Activated CD4-positive, alpha-beta T cell treated with anti-CD3 and anti-CD28 coated beads for 36 hours (primary cell): Measurements from ENCODE around the gene NDUFA8. TPM values are rescaled to one million over a fixed set of nuclear protein-coding genes. Genes with fewer than 3 reads are reported as not detected.

Experiments used
- ATAC-seq: fragments of 200-7000 bp; cut with Tn5 transposase; one replicate; pipeline ENCODE4 v1.10.0; 2021; ENCODE audit warnings: mild to moderate bottlenecking, moderate library complexity
- CTCF ChIA-PET: fragments of 350-600 bp; sonication (Branson Sonifier 250); formaldehyde crosslinking; loops from one replicate; lab custom pipeline; 2021; ENCODE audit warnings: antibody characterized with exemption; lab: Charles Lee
- POLR2A ChIA-PET: fragments of 350-600 bp; sonication (Branson Sonifier 250); formaldehyde crosslinking; loops from one replicate; lab custom pipeline; 2021; ENCODE audit warnings: antibody characterized with exemption, inconsistent platforms; lab: Charles Lee
- DNase-seq: peaks from one replicate; pipeline ENCODE4 v3.0.0-alpha.2; 2020
- H3K27ac Mint-ChIP-seq: one replicate; pipeline ENCODE4 v1.8.0; 2021; ENCODE audit warnings: mixed read lengths
- H3K27me3 Mint-ChIP-seq: one replicate; pipeline ENCODE4 v1.8.0; 2021; ENCODE audit warnings: mixed read lengths
- H3K36me3 Mint-ChIP-seq: one replicate; pipeline ENCODE4 v1.8.0; 2021; ENCODE audit warnings: low read depth, mixed read lengths
- H3K4me1 Mint-ChIP-seq: one replicate; pipeline ENCODE4 v1.8.0; 2021; ENCODE audit warnings: mixed read lengths
- H3K4me3 Mint-ChIP-seq: one replicate; pipeline ENCODE4 v1.8.0; 2021; ENCODE audit warnings: mild to moderate bottlenecking, moderate library complexity, mixed read lengths
- H3K9me3 Mint-ChIP-seq: one replicate; pipeline ENCODE4 v1.8.0; 2021; ENCODE audit warnings: low read depth, mixed read lengths
- intact Hi-C, 2 experiments: fragments of 100-400 bp; cut with DNase I in 1 of 2; cut with micrococcal nuclease in 1 of 2; formaldehyde crosslinking; loops; one replicate each; pipeline versions ENCODE4 v1.14.2 to v1.15.1; 2022 to 2024; cut with DNase I, micrococcal nuclease
- total RNA-seq, 2 experiments: library from RNA; stranded (reverse); gene quantifications; one replicate each; pipeline ENCODE4 v1.2.3, GENCODE V29; 2021

NDUFA8 gene
- total RNA-seq, result 10 to 100 TPM; 50.4 to 57.2 TPM

DNA sequence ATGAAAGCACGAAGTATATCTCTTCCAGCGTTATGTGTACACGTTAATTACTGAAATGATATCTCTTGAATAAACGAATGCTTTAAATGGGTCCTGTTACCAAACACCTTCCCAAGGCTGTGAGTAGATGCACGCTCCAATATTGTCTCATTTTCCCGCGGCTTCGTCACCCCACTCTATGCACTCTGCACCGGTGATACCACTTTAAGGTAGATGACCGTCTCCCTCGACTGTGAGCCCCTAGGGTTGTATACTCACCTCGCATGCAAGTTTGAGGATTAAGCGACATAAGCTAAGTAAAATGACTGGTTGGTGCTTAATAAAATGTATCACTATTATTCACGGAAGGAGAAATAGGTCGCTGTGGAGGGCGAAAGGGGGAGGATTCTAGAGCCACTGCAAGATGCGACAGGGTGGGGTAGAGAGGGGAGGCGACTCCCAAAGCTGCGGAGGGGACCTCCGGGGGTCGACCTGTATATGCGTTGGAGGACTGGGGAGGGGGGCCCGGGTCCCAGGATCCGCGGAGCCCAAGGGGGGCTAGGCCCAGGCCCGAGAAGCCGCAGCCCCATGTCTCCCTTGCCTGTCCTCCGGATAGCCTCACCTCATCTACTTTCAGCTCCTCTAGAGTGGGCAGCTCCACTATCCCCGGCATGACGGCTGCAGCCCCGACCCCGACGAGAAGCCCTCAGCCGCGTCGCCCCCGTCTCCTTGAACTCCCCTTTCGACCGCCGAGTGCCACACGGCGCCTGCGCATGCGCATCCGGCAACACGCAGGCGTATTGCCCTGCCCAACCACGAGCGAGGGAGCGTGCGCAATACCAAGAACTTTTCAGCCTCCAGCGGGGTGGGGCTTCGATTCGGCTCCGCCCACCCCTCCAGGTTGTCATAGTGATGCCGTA is at the start of gene NDUFA8, which contains the start of gene MORN5:
NDUFA8 (minus strand) TSS at position 754 of the 899 bp plus-strand sequence; CDS start at position 652, 102 bp downstream.
MORN5 (plus strand) TSS at position 883 of the 899 bp plus-strand sequence. CDS start 65 bp downstream, outside the sequence.
- intact Hi-C loops, result loop anchor here (1.0 to 2.0 kb wide), 7 partner anchors 34 to 789 kb away; partner anchors contain the start of genes MRRF (in 2 of the 2), RBM18 (in 2 of the 2), TTLL11 (in 2 of the 2) and PDCL (in 1 of the 2)
- H3K27ac Mint-ChIP-seq, result peak within 1 kb of the TSS; percentile 96

GRCh38 chr9:122207096-122207495 is 47.5 kb upstream of the NDUFA8 start:
- CTCF ChIA-PET, result interaction anchor here (0.6 kb wide), 1 partner anchor 55 kb away, joined by 3 read pairs; no protein-coding TSS in a partner anchor
- ATAC-seq (no peak), DNase-seq (no peak)
- no peaks in the 10 kb centered on the region for H3K9me3 Mint-ChIP-seq
- H3K4me3 Mint-ChIP-seq, result no peak overlapping the region
- intact Hi-C loops, result no loop called here
- no peaks in the 10 kb centered on the region for H3K36me3 Mint-ChIP-seq
- no peaks in the 10 kb centered on the region for H3K4me1 Mint-ChIP-seq
- POLR2A ChIA-PET, result no interaction called here
- H3K27me3 Mint-ChIP-seq, result peaks cover 17% of the 10 kb centered on the region
- no peak overlapping the region for H3K27ac Mint-ChIP-seq

More for the DNA sequence above, at the start of gene NDUFA8, which contains the start of gene MORN5:
- peak; percentile 97 for ATAC-seq
- Mint-ChIP-seq H3K9me3 (peaks cover 6% of the 10 kb centered on the region), H3K4me3 (peak within 1 kb of the TSS; percentile 95), H3K4me1 (peaks cover 33% of the 10 kb centered on the region), H3K36me3 (no peaks in the 10 kb centered on the region), H3K27me3 (peaks cover 13% of the 10 kb centered on the region)
- ChIA-PET CTCF (interaction anchor here (0.6 to 8.2 kb wide), 11 partner anchors 14 to 305 kb away, joined by 3 to 47 read pairs (median 3); no protein-coding TSS in a partner anchor), POLR2A (no interaction called here)
- DNase-seq, result peak; percentile 98

GRCh38 chr9:122206118-122207046 is 46.8 kb upstream of the NDUFA8 start:
- intact Hi-C loops, result no loop called here
- Mint-ChIP-seq H3K27me3 (peaks cover 10% of the 10 kb centered on the region), H3K9me3 (no peaks in the 10 kb centered on the region), H3K4me3 (no peak overlapping the region), H3K27ac (no peak overlapping the region), H3K4me1 (no peaks in the 10 kb centered on the region), H3K36me3 (no peaks in the 10 kb centered on the region)
- no peak for DNase-seq
- no peak for ATAC-seq
- CTCF ChIA-PET, result interaction anchor here (0.5 kb wide), 1 partner anchor 544 kb away, joined by 3 read pairs; no protein-coding TSS in a partner anchor
- POLR2A ChIA-PET, result interaction anchor here (0.6 kb wide), 1 partner anchor 1983 kb away, joined by 4 read pairs; no protein-coding TSS in a partner anchor

GRCh38 chr9:122205176-122205575 is 45.6 kb upstream of the NDUFA8 start:
- Mint-ChIP-seq H3K36me3 (no peaks in the 10 kb centered on the region), H3K27ac (no peak overlapping the region), H3K4me1 (no peaks in the 10 kb centered on the region), H3K9me3 (no peaks in the 10 kb centered on the region), H3K4me3 (no peak overlapping the region), H3K27me3 (peaks cover 4% of the 10 kb centered on the region)
- CTCF ChIA-PET, result no interaction called here
- intact Hi-C loops, result no loop called here
- ATAC-seq, result no peak
- POLR2A ChIA-PET, result no interaction called here
- no peak for DNase-seq

- CTCF ChIA-PET, result interaction anchor here (0.7 kb wide), 1 partner anchor 108 kb away, joined by 3 read pairs; no protein-coding TSS in a partner anchor
- Mint-ChIP-seq H3K4me1 (no peaks in the 10 kb centered on the region), H3K9me3 (no peaks in the 10 kb centered on the region), H3K27me3 (peaks cover 2% of the 10 kb centered on the region), H3K27ac (no peak overlapping the region), H3K4me3 (no peak overlapping the region), H3K36me3 (no peaks in the 10 kb centered on the region)
- POLR2A ChIA-PET, result no interaction called here
- ATAC-seq (no peak), DNase-seq (no peak)
- intact Hi-C loops, result no loop called here
These were observed 44.9 kb upstream of the NDUFA8 start for GRCh38 chr9:122204491-122204890.

- H3K9me3 Mint-ChIP-seq, result no peaks in the 10 kb centered on the region
- H3K27ac Mint-ChIP-seq, result no peak overlapping the region
- POLR2A ChIA-PET, result no interaction called here
- CTCF ChIA-PET, result interaction anchor here (0.7 kb wide), 1 partner anchor 107 kb away, joined by 3 read pairs; no protein-coding TSS in a partner anchor
- no peaks in the 10 kb centered on the region for H3K36me3 Mint-ChIP-seq
- no peaks in the 10 kb centered on the region for H3K4me1 Mint-ChIP-seq
- intact Hi-C loops, result no loop called here
- no peak for DNase-seq
- H3K4me3 Mint-ChIP-seq, result no peak overlapping the region
- H3K27me3 Mint-ChIP-seq, result peaks cover 2% of the 10 kb centered on the region
- ATAC-seq, result no peak
These were observed 44.5 kb upstream of the NDUFA8 start for GRCh38 chr9:122204055-122204454.

DNA sequence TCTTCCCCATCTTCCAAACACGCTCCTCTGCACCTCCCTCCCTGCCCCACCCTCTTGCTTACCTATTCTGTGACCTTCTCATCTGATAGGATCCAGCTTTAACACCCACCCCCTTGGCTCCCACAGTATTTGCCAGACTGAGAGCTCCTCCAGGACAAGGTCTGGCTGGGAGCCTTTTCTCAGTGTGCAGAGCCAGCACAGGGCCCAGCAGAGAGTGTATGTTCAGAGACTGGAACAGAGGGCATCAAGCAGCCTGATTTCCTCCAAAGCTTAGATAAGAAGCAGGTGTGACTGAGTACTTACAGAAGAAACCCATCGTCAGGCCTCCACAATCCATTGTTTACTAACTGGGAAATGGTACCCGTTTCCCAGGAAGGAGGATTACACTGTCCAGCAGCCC is 42.5 kb upstream of the NDUFA8 start:
- Mint-ChIP-seq H3K27ac (no peak overlapping the region), H3K27me3 (peaks cover 8% of the 10 kb centered on the region)
- CTCF ChIA-PET, result no interaction called here

GRCh38 chr9:122201641-122202040 is 42.1 kb upstream of the NDUFA8 start:
- no peak overlapping the region for H3K27ac Mint-ChIP-seq
- H3K4me1 Mint-ChIP-seq, result no peaks in the 10 kb centered on the region
- no peaks in the 10 kb centered on the region for H3K9me3 Mint-ChIP-seq
- ATAC-seq, result peak; percentile 33
- no peak overlapping the region for H3K4me3 Mint-ChIP-seq
- intact Hi-C loops, result no loop called here
- H3K27me3 Mint-ChIP-seq, result peaks cover 9% of the 10 kb centered on the region
- ChIA-PET POLR2A (no interaction called here), CTCF (no interaction called here)
- no peak for DNase-seq
- no peaks in the 10 kb centered on the region for H3K36me3 Mint-ChIP-seq

More for the DNA sequence above, 42.5 kb upstream of the NDUFA8 start:
- Mint-ChIP-seq H3K4me3 (no peak overlapping the region), H3K4me1 (no peaks in the 10 kb centered on the region), H3K36me3 (no peaks in the 10 kb centered on the region), H3K9me3 (no peaks in the 10 kb centered on the region)
- DNase-seq (no peak), ATAC-seq (no peak)
- POLR2A ChIA-PET, result no interaction called here
- intact Hi-C loops, result no loop called here

- CTCF ChIA-PET, result no interaction called here
- intact Hi-C loops, result no loop called here
- no peak overlapping the region for H3K4me3 Mint-ChIP-seq
- peaks cover 10% of the 10 kb centered on the region for H3K27me3 Mint-ChIP-seq
- no peak overlapping the region for H3K27ac Mint-ChIP-seq
- no peak for DNase-seq
- no peaks in the 10 kb centered on the region for H3K9me3 Mint-ChIP-seq
- POLR2A ChIA-PET, result interaction anchor here (0.6 kb wide), 1 partner anchor 331 kb away, joined by 3 read pairs; no protein-coding TSS in a partner anchor
- ATAC-seq, result no peak
- H3K36me3 Mint-ChIP-seq, result no peaks in the 10 kb centered on the region
- no peaks in the 10 kb centered on the region for H3K4me1 Mint-ChIP-seq
These were observed 41.5 kb upstream of the NDUFA8 start for GRCh38 chr9:122200960-122201595.

GRCh38 chr9:122197882-122198281 is 38.3 kb upstream of the NDUFA8 start:
- intact Hi-C loops, result no loop called here
- POLR2A ChIA-PET, result no interaction called here
- peaks cover 13% of the 10 kb centered on the region for H3K27me3 Mint-ChIP-seq
- ATAC-seq, result no peak
- no peak for DNase-seq
- no peak overlapping the region for H3K4me3 Mint-ChIP-seq
- CTCF ChIA-PET, result no interaction called here
- H3K9me3 Mint-ChIP-seq, result no peaks in the 10 kb centered on the region
- no peaks in the 10 kb centered on the region for H3K36me3 Mint-ChIP-seq
- H3K4me1 Mint-ChIP-seq, result no peaks in the 10 kb centered on the region
- no peak overlapping the region for H3K27ac Mint-ChIP-seq
